K562 (cell line): ENCODE measurements around the gene ATP5ME. TPM values are rescaled to one million over a fixed set of nuclear protein-coding genes. Genes with fewer than 3 reads are reported as not detected.

Experiments
- ATAC-seq: fragments of 200-7000 bp; cut with Tn5 transposase; 3 replicates; pipeline ENCODE4 v1.9.1; 2020; ENCODE audit warnings: moderate library complexity
- BruUV-seq: library from RNA; stranded (reverse); fragments of 400-500 nt; replicated peaks from 2 replicates; lab custom pipeline; 2021; lab: Mats Ljungman, UMichigan
- CTCF ChIA-PET: fragments of 300-600 bp; formaldehyde crosslinking; extraction: SDS; loops from one replicate; lab custom pipeline; 2021; ENCODE audit warnings: low intra/inter-chr PET ratio; lab: Yijun Ruan, JAX
- POLR2A ChIA-PET: fragments of 300-600, 350-650 bp; sonication (Branson Sonifier 250); formaldehyde crosslinking; extraction: SDS; loops from one replicate; lab custom pipeline; 2021; ENCODE audit warnings: antibody characterized with exemption, inconsistent platforms; lab: Yijun Ruan, JAX
- DNase-seq, 4 experiments: peaks; one replicate each; pipeline versions ENCODE4 v3.0.0 to v3.0.0-alpha.2; 2011 to 2018; ENCODE audit warnings: low spot score in 3 of 4, mixed read lengths in 3 of 4; ENCODE audit errors: extremely low read depth in 1 of 4
- FAIRE-seq: peaks from 2 replicates; lab custom pipeline; 2011; peaks lifted over from hg19 to GRCh38; lab: Jason Lieb, UNC
- H2AFZ ChIP-seq: 2 replicates; pipeline ENCODE4 v1.6.0; 2011; ENCODE audit warnings: low read depth, low read length, control low read depth, inconsistent platforms
- H3K27ac ChIP-seq: fragments of 200-600 bp; 3 replicates; pipeline ENCODE4 v1.8.0; 2011; ENCODE audit warnings: low read depth, mild to moderate bottlenecking, control low read depth, inconsistent platforms, low read length, moderate library complexity, mixed read lengths; ENCODE audit errors: extremely low read depth
- H3K27me3 ChIP-seq, 2 experiments: fragments of 300-600 bp in 1 of 2; 2 replicates in 1 of 2; 3 replicates in 1 of 2; pipeline versions ENCODE4 v1.6.0 to v1.8.0; 2011; ENCODE audit warnings: inconsistent platforms in 2 of 2, low read length in 2 of 2, mild to moderate bottlenecking in 1 of 2, mixed read lengths in 1 of 2, moderate library complexity in 1 of 2; ENCODE audit not compliant: control insufficient read depth in 2 of 2, insufficient read depth in 2 of 2
- H3K36me3 ChIP-seq: fragments of 300-600 bp; 3 replicates; pipeline ENCODE4 v1.8.0; 2011; ENCODE audit warnings: mild to moderate bottlenecking, low read length, inconsistent platforms; ENCODE audit not compliant: control insufficient read depth, insufficient read depth
- H3K4me1 ChIP-seq, 2 experiments: fragments of 200-600 bp in 1 of 2; replicated peaks in 1 of 2; 2 replicates in 1 of 2; 3 replicates in 1 of 2; pipeline versions ENCODE4 v1.5.1 to v1.8.0; 2011; ENCODE audit warnings: inconsistent platforms in 2 of 2, low read length in 2 of 2, mild to moderate bottlenecking in 1 of 2, mixed read lengths in 1 of 2, moderate library complexity in 1 of 2; ENCODE audit not compliant: control insufficient read depth in 2 of 2, insufficient read depth in 2 of 2
- H3K4me2 ChIP-seq: 2 replicates; pipeline ENCODE4 v1.6.1; 2011; ENCODE audit warnings: low read length, control low read depth, inconsistent platforms, mixed read lengths; ENCODE audit not compliant: insufficient read depth
- H3K4me3 ChIP-seq: fragments of 200-600 bp; sonication (generic), shearing (Covaris generic); 2 replicates; pipeline ENCODE4 v1.5.1; 2016; ENCODE audit warnings: control low read depth, inconsistent platforms
- H3K79me2 ChIP-seq: fragments of 200-600 bp; 3 replicates; pipeline ENCODE4 v1.8.0; 2011; ENCODE audit warnings: low read length, inconsistent platforms; ENCODE audit not compliant: control insufficient read depth, insufficient read depth
- H3K9ac ChIP-seq, 2 experiments: 2 replicates each; pipeline versions ENCODE4 v1.6.0 to v1.6.1; 2011; ENCODE audit warnings: low read depth in 2 of 2, low read length in 2 of 2, control low read depth in 1 of 2, inconsistent platforms in 1 of 2, mild to moderate bottlenecking in 1 of 2, mixed read lengths in 1 of 2; ENCODE audit not compliant: insufficient read depth in 1 of 2
- H3K9me1 ChIP-seq: one replicate; pipeline ENCODE4 v1.6.0; 2011; ENCODE audit warnings: inconsistent platforms, mild to moderate bottlenecking, low read length, moderate library complexity; ENCODE audit not compliant: control insufficient read depth, insufficient read depth
- H3K9me3 ChIP-seq: replicated peaks from 2 replicates; pipeline ENCODE4 v1.5.1; 2011; ENCODE audit warnings: low read depth, low read length, inconsistent platforms; ENCODE audit not compliant: control insufficient read depth, insufficient read depth
- H4K20me1 ChIP-seq: replicated peaks from 2 replicates; pipeline ENCODE4 v1.6.1; 2011; ENCODE audit warnings: low read length, inconsistent platforms, mixed read lengths; ENCODE audit not compliant: control insufficient read depth, insufficient read depth
- CC2D1A ChIP-seq: fragments of 450-650 bp; IDR thresholded peaks from 2 replicates; pipeline ENCODE4 v1.6.1; 2017; ENCODE audit warnings: mild to moderate bottlenecking
- FOXK1 ChIP-seq: sonication (generic); formaldehyde crosslinking; IDR thresholded peaks from 2 replicates; pipeline ENCODE4 v1.8.0; 2022; ENCODE audit warnings: missing genetic modification reagents, mild to moderate bottlenecking, borderline replicate concordance
- HDAC3 ChIP-seq: fragments of 450-650 bp; IDR thresholded peaks from 2 replicates; pipeline ENCODE4 v1.6.1; 2018; ENCODE audit warnings: borderline replicate concordance, mild to moderate bottlenecking, moderate library complexity; ENCODE audit not compliant: partially characterized antibody
- KAT8 ChIP-seq: fragments of 450-650 bp; IDR thresholded peaks from 2 replicates; pipeline ENCODE4 v1.6.1; 2016; ENCODE audit warnings: low read depth, mild to moderate bottlenecking
- ZNF175 ChIP-seq: fragments of 200-800 bp; sonication (Bioruptor generic); IDR thresholded peaks from 2 replicates; pipeline ENCODE4 v1.6.1; 2016; ENCODE audit warnings: low read depth, mild to moderate bottlenecking, missing genetic modification characterization, missing compliant biosample characterization
- ZNF318 ChIP-seq, 2 experiments: fragments of 450-650 bp; IDR thresholded peaks; 2 replicates each; pipeline ENCODE4 v1.6.1; 2016; ENCODE audit warnings: mild to moderate bottlenecking in 2 of 2, borderline replicate concordance in 1 of 2, low read depth in 1 of 2, moderate library complexity in 1 of 2
- WGBS: fragments of 100-300 bp; shearing (Covaris generic); methylation state at CpG from one replicate; pipeline ENCODE4 v1.1.6; 2016; ENCODE audit warnings: low coverage, mixed read lengths; ENCODE audit not compliant: insufficient coverage; ENCODE audit errors: missing lambda C conversion rate; 5-methylcytosine and 5-hydroxymethylcytosine counted together
- in situ Hi-C: fragments of 300-500 bp; cut with MboI; formaldehyde crosslinking; loops from 4 replicates; pipeline ENCODE4 v1.15.0; 2018; ENCODE audit warnings: inconsistent platforms, mixed read lengths
- intact Hi-C: fragments of 100-400 bp; cut with micrococcal nuclease; formaldehyde crosslinking; loops from 2 replicates; pipeline ENCODE4 v1.14.2; 2022
- polyA plus RNA-seq, 8 experiments: library from polyadenylated mRNA; depleted of rRNA in 4 of 8; stranded (reverse) in 5 of 8; unstranded in 3 of 8; fragments of >200 nt; fragmentation: Nextera tagmentation in 2 of 8; fragmentation: Illumina TruSeq in 1 of 8; extraction: Ambion mirVana in 2 of 8; extraction: Trizol in 1 of 8; gene quantifications; 2 replicates each; pipeline versions ENCODE4 v1.2.1 to v1.2.3, GENCODE V29; 2011 to 2014; ENCODE audit warnings: inconsistent platforms in 1 of 8, missing spikeins in 1 of 8
- total RNA-seq, 7 experiments: library from RNA; depleted of rRNA in 6 of 7; stranded (reverse); fragments of >200 nt in 6 of 7; fragmentation: Illumina TruSeq in 2 of 7; extraction: Trizol in 2 of 7; gene quantifications; 2 replicates each; pipeline versions ENCODE4 v1.2.1 to v1.2.3, GENCODE V29; 2011 to 2021; ENCODE audit warnings: low replicate concordance in 1 of 7

ATP5ME gene
- total and polyA plus RNA-seq, 9 of the 15 experiments (the other 6 are each of a cell fraction or from before 2014, with no cell fraction given): 509 to 2,480 (median 887) TPM

DNA sequence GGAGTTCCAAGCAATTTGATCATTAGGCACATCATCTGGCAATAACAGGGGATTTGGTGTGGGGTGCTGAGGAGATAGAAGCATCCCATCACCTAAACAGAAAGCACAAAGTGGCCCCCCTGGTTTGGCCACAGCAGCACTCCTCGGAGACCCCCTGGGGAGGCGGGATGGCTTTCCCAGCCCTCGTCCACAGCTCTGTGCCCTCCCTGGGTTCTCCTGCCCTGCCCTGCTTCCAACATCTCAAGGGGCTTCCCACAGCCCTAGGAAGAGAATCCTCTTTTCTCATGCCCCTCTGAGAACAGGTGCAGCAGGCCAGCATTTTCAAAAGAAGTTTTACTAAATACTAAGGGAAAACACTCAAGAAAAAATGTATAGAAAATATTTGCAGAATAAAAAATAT lies 12.8 kb downstream of the ATP5ME start:
- Histone ChIP-seq H3K79me2 (no peaks in the 10 kb centered on the region), H3K4me1 (peaks cover 0 to 56% of the 10 kb centered on the region in 2 experiments; a peak in 2 of 5 replicates), H3K9me3 (peaks cover 3% of the 10 kb centered on the region; the same call in 1 of the 2 replicates), H3K36me3 (no peaks in the 10 kb centered on the region), H4K20me1 (no peaks in the 10 kb centered on the region), H3K9ac (no peak overlapping the region), H3K27ac (no peak overlapping the region), H3K4me3 (no peak overlapping the region), H2AFZ (no peak overlapping the region), H3K4me2 (no peak overlapping the region), H3K27me3 (peaks cover 21 to 46% of the 10 kb centered on the region in 2 experiments; a peak in 3 of 5 replicates), H3K9me1 (no peaks in the 10 kb centered on the region)
- POLR2A ChIA-PET: no interaction called here
- CTCF ChIA-PET: no interaction called here
- DNase-seq: no peak
- ATAC-seq: no peak
- BruUV-seq: no TSS peak
- intact Hi-C loops: no loop called here
- TF ChIP-seq CC2D1A (no peak), HDAC3 (no peak), ZNF318 (IDR thresholded peaks at IDR 0.05; ENCODE audit: borderline replicate concordance in 1 of 2, low read depth in 1 of 2) (no peak), ZNF175 (CRISPR knock-in tag) (no peak), FOXK1 (no peak), KAT8 (no peak)
- FAIRE-seq: no peak
- in situ Hi-C loops: no loop called here
- WGBS: 0% methylated on average over 3 of the region's 3 CpGs
